Pancreas (tissue), 10 donors: Measurements from ENCODE around the gene GNA14. TPM values are rescaled to one million over a fixed set of nuclear protein-coding genes. Genes with fewer than 3 reads are reported as not detected.

Experiments used
- ATAC-seq, 4 donors: fragments of 200-7000 bp; cut with Tn5 transposase; one replicate each; pipeline versions ENCODE4 v1.8.0 to v1.9.1; 2020; ENCODE audit warnings: mild to moderate bottlenecking in 4 of 4, moderate library complexity in 4 of 4
- DNase-seq, 6 donors: peaks; one replicate each; pipeline ENCODE4 v3.0.0-alpha.2; 2020
- FAIRE-seq: peaks from 2 replicates; lab custom pipeline; 2012; peaks lifted over from hg19 to GRCh38; lab: Jason Lieb, UNC
- H3K27ac ChIP-seq, 4 donors: fragments of 200-600 bp; sonication (generic); 1 replicate in 3 of 4; 2 replicates in 1 of 4; pipeline versions ENCODE4 v1.5.0 to v1.8.0; 2020
- H3K27me3 ChIP-seq, 4 donors: fragments of 200-600 bp; one replicate each; pipeline ENCODE4 v1.8.0; 2021
- H3K36me3 ChIP-seq, 3 donors: fragments of 200-600 bp; sonication (generic) in 1 of 3; one replicate each; pipeline versions ENCODE4 v1.5.0 to v1.8.0; 2020 to 2021
- H3K4me1 ChIP-seq, 3 donors: fragments of 200-600 bp; one replicate each; pipeline ENCODE4 v1.8.0; 2021
- H3K4me3 ChIP-seq, 4 donors: fragments of 200-600 bp; sonication (generic) in 2 of 4; one replicate each; pipeline versions ENCODE4 v1.5.0 to v1.8.0; 2020 to 2021
- H3K9me3 ChIP-seq, 4 donors: fragments of 200-600 bp; one replicate each; pipeline ENCODE4 v1.8.0; 2021
- CTCF ChIP-seq, 4 donors: fragments of 200-600 bp; sonication (generic) in 3 of 4; IDR thresholded peaks; one replicate each; pipeline versions ENCODE4 v1.5.0 to v1.8.0; 2021; ENCODE audit warnings: antibody characterized with exemption in 4 of 4
- WGBS, 2 donors: extraction: QIAGEN DNeasy Blood & Tissue Kit; methylation state at CpG; one replicate each; pipeline ENCODE4 v1.1.7; 2013; 5-methylcytosine and 5-hydroxymethylcytosine counted together
- intact Hi-C, 3 donors: fragments of 100-400 bp; cut with DNase I; formaldehyde crosslinking; loops; one replicate each; pipeline versions ENCODE4 v1.11.1 to v1.14.2; 2022
- polyA plus RNA-seq, 2 donors: library from polyadenylated mRNA; stranded (reverse); fragments of 200-250 nt; gene quantifications; one replicate each; pipeline ENCODE4 v1.2.3, GENCODE V29; 2013
- total RNA-seq, 6 donors: library from RNA; stranded (reverse); fragmentation: NEBNext Ultra II Directional in 4 of 6; extraction: Animal tissue kit (Norgen Biotek cat#: 25700) in 4 of 6; gene quantifications; one replicate each; pipeline versions ENCODE4 v1.2.1 to v1.2.4, GENCODE V29; 2021 to 2023
- donor health status: healthy with polysubstance abuse.
- donor health status: DM: no; HTN: no; CAD: no; lungs with moderate emphysema.
- donor health status: DM: no; HTN: no; CAD: no.
- donor health status: control.
- donor health status: control.
- donor health status: Bipolar disorder and iron deficiency.
- donor health status: DM: yes; HTN: yes; CAD: no.
- donor health status: DM: no; HTN: no; CAD: no.
- donor health status: DM: no; HTN: no; CAD: no.
- donor health status: DM: yes; HTN: yes; CAD: no.

The GNA14 gene
- total and polyA plus RNA-seq, 8 donors = 0.92 to 2.0 (median 1.5) TPM

- 93 to 96% methylated on average over 5 of the region's 5 CpGs for WGBS, 2 donors
- no peaks in the 10 kb centered on the region for H3K27me3 ChIP-seq
- H3K9me3 ChIP-seq = no peaks in the 10 kb centered on the region
- FAIRE-seq = no peak
- ATAC-seq = no peak
- H3K4me1 ChIP-seq = peaks cover 4 to 18% (median 14%) of the 10 kb centered on the region in 3 donors
- no peak for TF ChIP-seq CTCF (IDR thresholded peaks at IDR 0.05)
- no peak overlapping the region for H3K27ac ChIP-seq
- no peaks in the 10 kb centered on the region for H3K36me3 ChIP-seq
- no peak overlapping the region for H3K4me3 ChIP-seq
- intact Hi-C loops = loop anchor here in 1 of 3 donors (10.0 kb wide), 1 partner anchor 65 kb away; no protein-coding TSS in a partner anchor
- DNase-seq = no peak
Measured at GRCh38 chr9:77659926-77660325, 11.8 kb upstream of the GNA14 start.

- 95 to 96% methylated on average over 3 of the region's 3 CpGs for WGBS, 2 donors
- FAIRE-seq = no peak
- TF ChIP-seq CTCF (IDR thresholded peaks at IDR 0.05) = no peak
- Histone ChIP-seq H3K27ac (no peak overlapping the region), H3K36me3 (no peaks in the 10 kb centered on the region), H3K4me1 (peaks cover 0 to 5% (median 0%) of the 10 kb centered on the region in 3 donors), H3K4me3 (no peak overlapping the region), H3K27me3 (no peaks in the 10 kb centered on the region), H3K9me3 (no peaks in the 10 kb centered on the region)
- no peak for ATAC-seq
- DNase-seq = no peak
- intact Hi-C loops = loop anchor here in 1 of 3 donors (10.0 kb wide), 1 partner anchor 56 kb away; no protein-coding TSS in a partner anchor
Measured at GRCh38 chr9:77651203-77651602, 3.1 kb upstream of the GNA14 start.

- Histone ChIP-seq H3K36me3 (no peaks in the 10 kb centered on the region), H3K27me3 (no peaks in the 10 kb centered on the region), H3K4me3 (peak overlapping the region in 3 of 4 donors; percentile 47 to 59 (median 54)), H3K4me1 (peaks cover 0 to 5% (median 0%) of the 10 kb centered on the region in 3 donors), H3K9me3 (no peaks in the 10 kb centered on the region), H3K27ac (peak overlapping the region in 3 of 4 donors; percentile 44 to 63 (median 57))
- peak in 2 of 4 donors; percentile 11 to 25 for TF ChIP-seq CTCF (IDR thresholded peaks at IDR 0.05)
- DNase-seq (no peak), ATAC-seq (peak; percentile 36 to 57 (median 48)), FAIRE-seq (peak; percentile 75)
- intact Hi-C loops = no loop called here
- 48% methylated on average over 10 of the region's 10 CpGs for WGBS, 2 donors
Measured at GRCh38 chr9:77649109-77649812, 1.1 kb upstream of the GNA14 start.

- FAIRE-seq (no peak), DNase-seq (peak in 3 of 6 donors; percentile 13 to 73 (median 63)), ATAC-seq (no peak)
- Histone ChIP-seq H3K27me3 (no peaks in the 10 kb centered on the region), H3K4me1 (peaks cover 0 to 5% (median 0%) of the 10 kb centered on the region in 3 donors), H3K4me3 (peak overlapping the region; percentile 43 to 59 (median 50)), H3K36me3 (no peaks in the 10 kb centered on the region), H3K9me3 (no peaks in the 10 kb centered on the region), H3K27ac (peak overlapping the region in 3 of 4 donors; percentile 43 to 63 (median 57))
- intact Hi-C loops = no loop called here
- TF ChIP-seq CTCF (IDR thresholded peaks at IDR 0.05) = no peak
- WGBS, 2 donors = 32 to 39% methylated on average over 75 to 83 of the region's 83 CpGs
Measured at GRCh38 chr9:77647267-77648233, 572 bp downstream of the GNA14 start.
